ENCODE results near the gene TMEM267.

DNA sequence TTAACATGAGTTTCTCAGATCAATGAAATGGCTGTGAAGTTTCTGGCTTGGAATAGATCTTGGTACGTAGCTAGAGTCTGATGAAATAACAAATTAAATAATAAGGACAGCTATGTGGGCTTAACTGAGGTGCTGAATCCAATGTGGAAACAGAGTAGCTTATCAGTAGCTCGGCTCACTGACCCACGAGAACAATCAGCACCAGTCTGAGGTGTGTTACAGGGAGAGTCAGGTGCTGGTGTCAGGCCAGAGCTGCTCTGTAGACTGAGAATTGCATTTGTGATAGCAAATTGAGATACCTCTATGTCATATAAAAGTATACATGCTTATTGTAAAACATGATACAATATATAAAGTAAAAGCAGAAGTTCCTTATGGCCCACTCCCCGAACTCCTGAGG lies 50.3 kb downstream of the TMEM267 start:
- no peak for TF ChIP-seq GABPA (IDR thresholded peaks at IDR 0.05 in 1 of 2, conservative IDR thresholded peaks at IDR 0.05 in 1 of 2)
- TF ChIP-seq, protein P1, sequence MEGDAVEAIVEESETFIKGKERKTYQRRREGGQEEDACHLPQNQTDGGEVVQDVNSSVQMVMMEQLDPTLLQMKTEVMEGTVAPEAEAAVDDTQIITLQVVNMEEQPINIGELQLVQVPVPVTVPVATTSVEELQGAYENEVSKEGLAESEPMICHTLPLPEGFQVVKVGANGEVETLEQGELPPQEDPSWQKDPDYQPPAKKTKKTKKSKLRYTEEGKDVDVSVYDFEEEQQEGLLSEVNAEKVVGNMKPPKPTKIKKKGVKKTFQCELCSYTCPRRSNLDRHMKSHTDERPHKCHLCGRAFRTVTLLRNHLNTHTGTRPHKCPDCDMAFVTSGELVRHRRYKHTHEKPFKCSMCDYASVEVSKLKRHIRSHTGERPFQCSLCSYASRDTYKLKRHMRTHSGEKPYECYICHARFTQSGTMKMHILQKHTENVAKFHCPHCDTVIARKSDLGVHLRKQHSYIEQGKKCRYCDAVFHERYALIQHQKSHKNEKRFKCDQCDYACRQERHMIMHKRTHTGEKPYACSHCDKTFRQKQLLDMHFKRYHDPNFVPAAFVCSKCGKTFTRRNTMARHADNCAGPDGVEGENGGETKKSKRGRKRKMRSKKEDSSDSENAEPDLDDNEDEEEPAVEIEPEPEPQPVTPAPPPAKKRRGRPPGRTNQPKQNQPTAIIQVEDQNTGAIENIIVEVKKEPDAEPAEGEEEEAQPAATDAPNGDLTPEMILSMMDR (IDR thresholded peaks at IDR 0.05; ENCODE audit: low read depth, low read length, missing input control) = no peak
- no peak for TF ChIP-seq SP1 (IDR thresholded peaks at IDR 0.05)
- no peak for TF ChIP-seq EGR1 (IDR thresholded peaks at IDR 0.05; ENCODE audit: low read depth in 2 of 2)
- TF ChIP-seq, protein P2, sequence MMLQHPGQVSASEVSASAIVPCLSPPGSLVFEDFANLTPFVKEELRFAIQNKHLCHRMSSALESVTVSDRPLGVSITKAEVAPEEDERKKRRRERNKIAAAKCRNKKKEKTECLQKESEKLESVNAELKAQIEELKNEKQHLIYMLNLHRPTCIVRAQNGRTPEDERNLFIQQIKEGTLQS (IDR thresholded peaks at IDR 0.05) = no peak
- no peak for TF ChIP-seq RAD21 (IDR thresholded peaks at IDR 0.05)
- TF ChIP-seq RXRA (IDR thresholded peaks at IDR 0.05) = no peak
